ENCODE results near the gene KRTAP10-4. TPM values are rescaled to one million over a fixed set of nuclear protein-coding genes. Genes with fewer than 3 reads are reported as not detected.

Gene KRTAP10-4
- total RNA-seq, 6 experiments from 2014 or later = not detected

- no peaks in the 10 kb centered on the region for H3K36me3 Mint-ChIP-seq (ENCODE audit: low read depth)
- TF ChIP-seq, protein P1, sequence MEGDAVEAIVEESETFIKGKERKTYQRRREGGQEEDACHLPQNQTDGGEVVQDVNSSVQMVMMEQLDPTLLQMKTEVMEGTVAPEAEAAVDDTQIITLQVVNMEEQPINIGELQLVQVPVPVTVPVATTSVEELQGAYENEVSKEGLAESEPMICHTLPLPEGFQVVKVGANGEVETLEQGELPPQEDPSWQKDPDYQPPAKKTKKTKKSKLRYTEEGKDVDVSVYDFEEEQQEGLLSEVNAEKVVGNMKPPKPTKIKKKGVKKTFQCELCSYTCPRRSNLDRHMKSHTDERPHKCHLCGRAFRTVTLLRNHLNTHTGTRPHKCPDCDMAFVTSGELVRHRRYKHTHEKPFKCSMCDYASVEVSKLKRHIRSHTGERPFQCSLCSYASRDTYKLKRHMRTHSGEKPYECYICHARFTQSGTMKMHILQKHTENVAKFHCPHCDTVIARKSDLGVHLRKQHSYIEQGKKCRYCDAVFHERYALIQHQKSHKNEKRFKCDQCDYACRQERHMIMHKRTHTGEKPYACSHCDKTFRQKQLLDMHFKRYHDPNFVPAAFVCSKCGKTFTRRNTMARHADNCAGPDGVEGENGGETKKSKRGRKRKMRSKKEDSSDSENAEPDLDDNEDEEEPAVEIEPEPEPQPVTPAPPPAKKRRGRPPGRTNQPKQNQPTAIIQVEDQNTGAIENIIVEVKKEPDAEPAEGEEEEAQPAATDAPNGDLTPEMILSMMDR (IDR thresholded peaks at IDR 0.05) = no peak
- H3K9me3 Mint-ChIP-seq = peaks cover 11% of the 10 kb centered on the region
- no peak overlapping the region for H3K4me3 Mint-ChIP-seq
- no peaks in the 10 kb centered on the region for H3K4me1 Mint-ChIP-seq (ENCODE audit: low read depth)
- peaks cover 3% of the 10 kb centered on the region for H3K27me3 Mint-ChIP-seq (ENCODE audit: insufficient read depth)
- no peak for DNase-seq
- no peak overlapping the region for H3K27ac Mint-ChIP-seq
These were observed 9.4 kb upstream of the KRTAP10-4 start for GRCh38 chr21:44564099-44564498.

- peaks cover 3% of the 10 kb centered on the region for H3K27me3 Mint-ChIP-seq (ENCODE audit: insufficient read depth)
- peaks cover 17% of the 10 kb centered on the region for H3K9me3 Mint-ChIP-seq
- no peak overlapping the region for H3K4me3 Mint-ChIP-seq
- H3K27ac Mint-ChIP-seq = no peak overlapping the region
- H3K4me1 Mint-ChIP-seq (ENCODE audit: low read depth) = no peaks in the 10 kb centered on the region
- no peaks in the 10 kb centered on the region for H3K36me3 Mint-ChIP-seq (ENCODE audit: low read depth)
- TF ChIP-seq, protein P1 (IDR thresholded peaks at IDR 0.05) = no peak
- no peak for DNase-seq
These were observed 8.5 kb upstream of the KRTAP10-4 start for GRCh38 chr21:44564886-44565598.

DNA sequence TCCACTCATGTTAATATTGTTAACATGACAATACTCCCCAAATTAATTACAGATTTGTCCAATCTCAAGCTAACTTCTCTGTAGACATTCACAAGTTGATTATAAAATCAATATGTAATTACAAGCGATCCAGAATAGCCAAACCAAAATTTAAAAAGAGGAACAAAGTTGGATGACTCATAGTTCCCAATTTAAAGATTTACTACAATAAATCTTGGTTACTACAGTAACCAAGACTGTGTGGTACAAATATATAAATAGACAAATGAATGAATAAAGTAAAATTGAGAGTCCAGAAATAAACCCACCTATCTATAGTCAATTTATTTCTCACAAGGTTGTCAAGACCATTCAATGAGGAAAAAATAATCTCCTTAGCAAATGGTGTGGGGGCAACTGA, 7.1 kb upstream of the KRTAP10-4 start:
- Mint-ChIP-seq H3K4me3 (no peak overlapping the region), H3K27ac (no peak overlapping the region), H3K9me3 (peaks cover 31% of the 10 kb centered on the region), H3K27me3 (ENCODE audit: insufficient read depth) (peaks cover 3% of the 10 kb centered on the region), H3K4me1 (ENCODE audit: low read depth) (no peaks in the 10 kb centered on the region), H3K36me3 (ENCODE audit: low read depth) (peaks cover 2% of the 10 kb centered on the region; the same call in 1 of the 2 replicates)
- TF ChIP-seq, protein P1 (IDR thresholded peaks at IDR 0.05) = no peak
- no peak for DNase-seq

- Mint-ChIP-seq H3K36me3 (ENCODE audit: low read depth) (peaks cover 5% of the 10 kb centered on the region; the same call in 1 of the 2 replicates), H3K9me3 (peaks cover 41% of the 10 kb centered on the region), H3K4me1 (ENCODE audit: low read depth) (no peaks in the 10 kb centered on the region; the same call in 1 of the 2 replicates), H3K27ac (no peak overlapping the region), H3K4me3 (no peak overlapping the region), H3K27me3 (ENCODE audit: insufficient read depth) (peaks cover 3% of the 10 kb centered on the region; the same call in 1 of the 2 replicates)
- DNase-seq = no peak
- TF ChIP-seq, protein P1 (IDR thresholded peaks at IDR 0.05) = no peak
These were observed 5.9 kb upstream of the KRTAP10-4 start for GRCh38 chr21:44567481-44568171.

DNA sequence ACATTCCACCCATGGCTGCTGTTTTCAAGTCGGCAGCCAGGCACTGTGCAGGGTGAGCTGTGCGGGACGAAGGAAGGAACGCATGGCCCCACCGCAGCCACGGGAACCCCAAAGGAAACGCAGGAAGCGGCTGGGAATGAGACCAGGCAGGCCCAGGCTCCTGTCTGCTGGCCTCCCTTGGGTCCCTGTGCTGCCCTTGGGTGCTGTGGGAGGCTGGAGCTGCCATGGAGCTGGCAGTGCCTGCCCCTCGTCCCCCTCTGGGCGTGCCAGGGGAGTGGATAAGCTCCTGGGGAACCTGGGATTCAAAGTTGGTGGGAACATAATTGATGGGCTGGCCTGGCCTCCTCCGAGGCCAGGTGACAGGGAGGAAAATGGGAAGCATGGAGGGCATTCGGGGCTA, 5.3 kb upstream of the KRTAP10-4 start:
- peaks cover 46% of the 10 kb centered on the region for H3K9me3 Mint-ChIP-seq
- peaks cover 5% of the 10 kb centered on the region; the same call in 1 of the 2 replicates for H3K36me3 Mint-ChIP-seq (ENCODE audit: low read depth)
- H3K4me1 Mint-ChIP-seq (ENCODE audit: low read depth) = no peaks in the 10 kb centered on the region; the same call in 1 of the 2 replicates
- DNase-seq = no peak
- TF ChIP-seq, protein P1 (IDR thresholded peaks at IDR 0.05) = no peak
- no peak overlapping the region for H3K4me3 Mint-ChIP-seq
- peaks cover 5% of the 10 kb centered on the region for H3K27me3 Mint-ChIP-seq (ENCODE audit: insufficient read depth)
- H3K27ac Mint-ChIP-seq = no peak overlapping the region
